Upper lobe of right lung (tissue), 1 donor: ENCODE results near the gene CNGA3. TPM values are rescaled to one million over a fixed set of nuclear protein-coding genes. Genes with fewer than 3 reads are reported as not detected.

Experiments used
- ATAC-seq: fragments of 200-7000 bp; cut with Tn5 transposase; one replicate; pipeline ENCODE4 v1.9.1; 2020; ENCODE audit warnings: mild to moderate bottlenecking, moderate library complexity
- DNase-seq: peaks from one replicate; pipeline ENCODE4 v3.0.0-alpha.2; 2020
- H3K27ac ChIP-seq: fragments of 200-600 bp; one replicate; pipeline ENCODE4 v1.8.0; 2022
- H3K27me3 ChIP-seq: fragments of 200-600 bp; one replicate; pipeline ENCODE4 v1.8.0; 2022; ENCODE audit warnings: mild to moderate bottlenecking
- H3K36me3 ChIP-seq: fragments of 200-600 bp; one replicate; pipeline ENCODE4 v1.8.0; 2022
- H3K4me1 ChIP-seq: fragments of 200-600 bp; one replicate; pipeline ENCODE4 v1.8.0; 2022
- H3K4me3 ChIP-seq: fragments of 200-600 bp; one replicate; pipeline ENCODE4 v1.8.0; 2022; ENCODE audit warnings: mild to moderate bottlenecking
- H3K9me3 ChIP-seq: fragments of 200-600 bp; one replicate; pipeline ENCODE4 v1.8.0; 2022
- CTCF ChIP-seq: fragments of 200-600 bp; IDR thresholded peaks from one replicate; pipeline ENCODE4 v1.8.0; 2022; ENCODE audit warnings: antibody characterized with exemption
- intact Hi-C: fragments of 100-400 bp; cut with DNase I; formaldehyde crosslinking; loops from one replicate; pipeline ENCODE4 v1.11.0; 2022
- total RNA-seq: library from RNA; stranded (reverse); fragmentation: NEBNext Ultra II Directional; extraction: Animal tissue kit (Norgen Biotek cat#: 25700); gene quantifications from one replicate; pipeline ENCODE4 v1.2.1, GENCODE V29; 2021
- donor health status: DM: no; HTN: yes; CAD: no; lungs with severe emphysema.

CNGA3 gene
- total RNA-seq, 1 donor from 2014 or later, result 0.17 TPM

GRCh38 chr2:98332989-98333388 lies 13.3 kb upstream of the CNGA3 start:
- Histone ChIP-seq H3K4me1 (no peaks in the 10 kb centered on the region), H3K4me3 (no peak overlapping the region), H3K9me3 (no peaks in the 10 kb centered on the region), H3K27ac (no peak overlapping the region), H3K36me3 (no peaks in the 10 kb centered on the region), H3K27me3 (no peaks in the 10 kb centered on the region)
- intact Hi-C loops, result no loop called here
- TF ChIP-seq CTCF, result no peak
- DNase-seq (no peak), ATAC-seq (no peak)

- TF ChIP-seq CTCF, result no peak
- Histone ChIP-seq H3K27me3 (no peaks in the 10 kb centered on the region), H3K36me3 (no peaks in the 10 kb centered on the region), H3K4me3 (no peak overlapping the region), H3K9me3 (no peaks in the 10 kb centered on the region), H3K4me1 (no peaks in the 10 kb centered on the region), H3K27ac (no peak overlapping the region)
- DNase-seq, result no peak
- no peak for ATAC-seq
- intact Hi-C loops, result no loop called here
Measured at GRCh38 chr2:98333922-98334321, 12.3 kb upstream of the CNGA3 start.

DNA sequence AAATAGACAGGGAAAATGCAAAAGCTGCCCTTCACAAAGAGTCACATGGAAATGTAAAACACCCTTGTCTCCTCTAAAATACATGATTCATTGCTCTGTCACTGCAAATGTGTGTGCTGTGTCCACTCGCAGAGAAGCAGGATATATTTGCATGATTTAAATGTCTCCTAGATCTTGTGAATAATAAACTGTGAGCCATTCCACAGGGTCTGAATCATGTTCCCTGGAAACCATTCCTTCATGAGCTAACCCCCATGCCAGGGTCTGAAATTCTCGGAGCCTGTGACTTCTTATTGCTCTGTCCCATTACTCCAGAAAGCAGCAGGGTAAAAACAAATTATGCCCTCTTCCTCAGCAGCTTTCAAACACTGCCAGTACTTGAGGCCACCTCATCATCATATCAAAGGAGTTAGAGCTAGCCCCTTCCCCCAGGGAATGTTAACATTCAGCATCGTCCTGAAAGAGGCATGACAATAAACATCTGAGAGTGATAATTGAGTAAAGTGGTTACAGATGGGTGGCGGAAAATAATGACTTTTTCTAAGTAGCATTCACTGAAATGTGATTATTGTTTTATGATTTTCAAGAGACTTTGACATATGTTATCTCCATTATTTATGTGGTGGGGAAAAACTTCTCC lies 11.7 kb upstream of the CNGA3 start:
- no peak overlapping the region for H3K27ac ChIP-seq
- ATAC-seq, result no peak
- H3K4me1 ChIP-seq, result no peaks in the 10 kb centered on the region
- intact Hi-C loops, result no loop called here
- no peaks in the 10 kb centered on the region for H3K27me3 ChIP-seq
- DNase-seq, result no peak
- H3K36me3 ChIP-seq, result no peaks in the 10 kb centered on the region
- no peaks in the 10 kb centered on the region for H3K9me3 ChIP-seq
- H3K4me3 ChIP-seq, result no peak overlapping the region
- no peak for TF ChIP-seq CTCF

DNA sequence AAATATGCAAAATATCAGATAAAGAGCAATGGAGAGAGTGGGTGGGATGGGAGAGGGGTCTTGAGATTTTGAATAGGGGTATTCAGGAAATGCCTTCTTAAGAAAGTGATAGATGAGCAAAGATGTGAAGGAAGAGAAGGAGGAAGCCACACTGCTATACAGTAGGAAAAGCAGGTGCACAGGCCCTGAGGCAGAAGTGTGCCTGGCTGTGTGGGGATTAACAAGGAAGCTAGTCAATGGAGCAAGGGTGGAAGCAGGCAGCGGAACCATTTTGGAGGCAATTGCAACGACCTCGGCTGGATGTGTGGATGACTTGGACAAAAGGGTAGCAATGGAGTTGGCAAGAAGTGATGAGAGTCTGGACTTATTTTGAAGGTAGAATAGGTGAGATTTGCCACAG lies 11.0 kb upstream of the CNGA3 start:
- intact Hi-C loops, result no loop called here
- no peaks in the 10 kb centered on the region for H3K4me1 ChIP-seq
- no peak for TF ChIP-seq CTCF
- H3K9me3 ChIP-seq, result no peaks in the 10 kb centered on the region
- no peaks in the 10 kb centered on the region for H3K36me3 ChIP-seq
- no peak overlapping the region for H3K27ac ChIP-seq
- H3K4me3 ChIP-seq, result no peak overlapping the region
- H3K27me3 ChIP-seq, result no peaks in the 10 kb centered on the region
- DNase-seq, result no peak
- ATAC-seq, result no peak

- intact Hi-C loops, result no loop called here
- H3K27me3 ChIP-seq, result peaks cover 20% of the 10 kb centered on the region
- H3K9me3 ChIP-seq, result no peaks in the 10 kb centered on the region
- H3K36me3 ChIP-seq, result no peaks in the 10 kb centered on the region
- DNase-seq, result no peak
- H3K27ac ChIP-seq, result no peak overlapping the region
- peaks cover under 1% of the 10 kb centered on the region for H3K4me1 ChIP-seq
- no peak for ATAC-seq
- no peak overlapping the region for H3K4me3 ChIP-seq
- TF ChIP-seq CTCF, result no peak
Measured at GRCh38 chr2:98341241-98341640, 5.0 kb upstream of the CNGA3 start.

- DNase-seq (no peak), ATAC-seq (no peak)
- Histone ChIP-seq H3K27me3 (peaks cover 41% of the 10 kb centered on the region), H3K27ac (no peak overlapping the region), H3K9me3 (no peaks in the 10 kb centered on the region), H3K36me3 (no peaks in the 10 kb centered on the region), H3K4me3 (no peak overlapping the region), H3K4me1 (peaks cover 14% of the 10 kb centered on the region)
- TF ChIP-seq CTCF, result no peak
- intact Hi-C loops, result no loop called here
Measured at GRCh38 chr2:98343285-98343684, 3.0 kb upstream of the CNGA3 start.
